ENCODE data around the gene PIRT.
"Not testable (repeated sequence)": the region's sequence is repeated elsewhere in the genome, so short reads cannot be mapped to it uniquely, and the experiment has no call there.

PIRT gene

GRCh38 chr17:10870336-10871050 lies 32.6 kb upstream of the PIRT start:
- Histone ChIP-seq H3K9ac (ENCODE audit: low read depth, low read length, poor library complexity, severe bottlenecking) (no peak overlapping the region), H3K4me1 (ENCODE audit: insufficient read depth, low read length, poor library complexity, severe bottlenecking) (no peaks in the 10 kb centered on the region), H3K4me2 (ENCODE audit: low read depth, low read length, poor library complexity, severe bottlenecking) (no peak overlapping the region), H3K9me3 (ENCODE audit: insufficient read depth, low read depth, low read length) (no peaks in the 10 kb centered on the region), H3K4me3 (ENCODE audit: low read length, poor library complexity, severe bottlenecking) (no peak overlapping the region), H3K79me2 (ENCODE audit: insufficient read depth, low read length) (no peaks in the 10 kb centered on the region), H3K27me3 (ENCODE audit: insufficient read depth, low read length, poor library complexity, severe bottlenecking) (no peaks in the 10 kb centered on the region), H3K9me2 (replicated peaks; ENCODE audit: low read depth, low read length) (no peaks in the 10 kb centered on the region), H3K36me3 (ENCODE audit: insufficient read depth, low read length) (no peaks in the 10 kb centered on the region), H4K20me1 (ENCODE audit: insufficient read depth, low read length, poor library complexity, severe bottlenecking) (no peaks in the 10 kb centered on the region), H3F3A (ENCODE audit: low read depth) (no peaks in the 10 kb centered on the region), H2AFZ (ENCODE audit: low read length) (no peak overlapping the region)
- TF ChIP-seq, protein P1, sequence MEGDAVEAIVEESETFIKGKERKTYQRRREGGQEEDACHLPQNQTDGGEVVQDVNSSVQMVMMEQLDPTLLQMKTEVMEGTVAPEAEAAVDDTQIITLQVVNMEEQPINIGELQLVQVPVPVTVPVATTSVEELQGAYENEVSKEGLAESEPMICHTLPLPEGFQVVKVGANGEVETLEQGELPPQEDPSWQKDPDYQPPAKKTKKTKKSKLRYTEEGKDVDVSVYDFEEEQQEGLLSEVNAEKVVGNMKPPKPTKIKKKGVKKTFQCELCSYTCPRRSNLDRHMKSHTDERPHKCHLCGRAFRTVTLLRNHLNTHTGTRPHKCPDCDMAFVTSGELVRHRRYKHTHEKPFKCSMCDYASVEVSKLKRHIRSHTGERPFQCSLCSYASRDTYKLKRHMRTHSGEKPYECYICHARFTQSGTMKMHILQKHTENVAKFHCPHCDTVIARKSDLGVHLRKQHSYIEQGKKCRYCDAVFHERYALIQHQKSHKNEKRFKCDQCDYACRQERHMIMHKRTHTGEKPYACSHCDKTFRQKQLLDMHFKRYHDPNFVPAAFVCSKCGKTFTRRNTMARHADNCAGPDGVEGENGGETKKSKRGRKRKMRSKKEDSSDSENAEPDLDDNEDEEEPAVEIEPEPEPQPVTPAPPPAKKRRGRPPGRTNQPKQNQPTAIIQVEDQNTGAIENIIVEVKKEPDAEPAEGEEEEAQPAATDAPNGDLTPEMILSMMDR (conservative IDR thresholded peaks at IDR 0.05; ENCODE audit: low read length) = no peak
- TF ChIP-seq EZH2phosphoT487 (IDR thresholded peaks at IDR 0.05; ENCODE audit: borderline replicate concordance) = no peak

- H3K9ac ChIP-seq (ENCODE audit: low read depth, low read length, poor library complexity, severe bottlenecking); H3K4me3 ChIP-seq (ENCODE audit: low read length, poor library complexity, severe bottlenecking); H3K9me3 ChIP-seq (ENCODE audit: insufficient read depth, low read depth, low read length): not testable (repeated sequence)
Measured at GRCh38 chr17:10868744-10869143, 30.9 kb upstream of the PIRT start.

GRCh38 chr17:10859051-10859450 lies 21.2 kb upstream of the PIRT start:
- Histone ChIP-seq H3K4me1 (ENCODE audit: insufficient read depth, low read length, poor library complexity, severe bottlenecking) (no peaks in the 10 kb centered on the region), H2AFZ (ENCODE audit: low read length) (no peak overlapping the region)
- no peak for TF ChIP-seq EZH2phosphoT487 (IDR thresholded peaks at IDR 0.05; ENCODE audit: borderline replicate concordance)
- TF ChIP-seq, protein P1 (conservative IDR thresholded peaks at IDR 0.05; ENCODE audit: low read length) = no peak

More at GRCh38 chr17:10868744-10869143, 30.9 kb upstream of the PIRT start:
- H4K20me1 ChIP-seq (ENCODE audit: insufficient read depth, low read length, poor library complexity, severe bottlenecking); H3K4me2 ChIP-seq (ENCODE audit: low read depth, low read length, poor library complexity, severe bottlenecking); H2AFZ ChIP-seq (ENCODE audit: low read length); H3K9me2 ChIP-seq (replicated peaks; ENCODE audit: low read depth, low read length); H3K27me3 ChIP-seq (ENCODE audit: insufficient read depth, low read length, poor library complexity, severe bottlenecking); H3K4me1 ChIP-seq (ENCODE audit: insufficient read depth, low read length, poor library complexity, severe bottlenecking); H3K79me2 ChIP-seq (ENCODE audit: insufficient read depth, low read length); H3F3A ChIP-seq (ENCODE audit: low read depth); H3K36me3 ChIP-seq (ENCODE audit: insufficient read depth, low read length): not testable (repeated sequence)

GRCh38 chr17:10857976-10858375 lies 20.1 kb upstream of the PIRT start:
- H3K4me1 ChIP-seq (ENCODE audit: insufficient read depth, low read length, poor library complexity, severe bottlenecking) = no peaks in the 10 kb centered on the region
- H3K27me3 ChIP-seq (ENCODE audit: insufficient read depth, low read length, poor library complexity, severe bottlenecking) = no peaks in the 10 kb centered on the region
- no peaks in the 10 kb centered on the region for H3K79me2 ChIP-seq (ENCODE audit: insufficient read depth, low read length)
- H3K36me3 ChIP-seq (ENCODE audit: insufficient read depth, low read length) = no peaks in the 10 kb centered on the region
- no peaks in the 10 kb centered on the region for H3K9me2 ChIP-seq (replicated peaks; ENCODE audit: low read depth, low read length)
- H3K4me2 ChIP-seq (ENCODE audit: low read depth, low read length, poor library complexity, severe bottlenecking) = no peak overlapping the region
- no peaks in the 10 kb centered on the region for H3K9me3 ChIP-seq (ENCODE audit: insufficient read depth, low read depth, low read length)
- no peaks in the 10 kb centered on the region for H4K20me1 ChIP-seq (ENCODE audit: insufficient read depth, low read length, poor library complexity, severe bottlenecking)
- no peak overlapping the region for H3K9ac ChIP-seq (ENCODE audit: low read depth, low read length, poor library complexity, severe bottlenecking)
- no peaks in the 10 kb centered on the region for H3F3A ChIP-seq (ENCODE audit: low read depth)
- no peak for TF ChIP-seq EZH2phosphoT487 (IDR thresholded peaks at IDR 0.05; ENCODE audit: borderline replicate concordance)
- TF ChIP-seq, protein P1 (conservative IDR thresholded peaks at IDR 0.05; ENCODE audit: low read length) = no peak
- no peak overlapping the region for H3K4me3 ChIP-seq (ENCODE audit: low read length, poor library complexity, severe bottlenecking)
- no peak overlapping the region for H2AFZ ChIP-seq (ENCODE audit: low read length)

More at GRCh38 chr17:10859051-10859450, 21.2 kb upstream of the PIRT start:
- Histone ChIP-seq H3K9me3 (ENCODE audit: insufficient read depth, low read depth, low read length) (no peaks in the 10 kb centered on the region), H3K4me2 (ENCODE audit: low read depth, low read length, poor library complexity, severe bottlenecking) (no peak overlapping the region), H3K79me2 (ENCODE audit: insufficient read depth, low read length) (no peaks in the 10 kb centered on the region), H3K27me3 (ENCODE audit: insufficient read depth, low read length, poor library complexity, severe bottlenecking) (no peaks in the 10 kb centered on the region), H4K20me1 (ENCODE audit: insufficient read depth, low read length, poor library complexity, severe bottlenecking) (no peaks in the 10 kb centered on the region), H3F3A (ENCODE audit: low read depth) (no peaks in the 10 kb centered on the region), H3K36me3 (ENCODE audit: insufficient read depth, low read length) (no peaks in the 10 kb centered on the region), H3K9me2 (replicated peaks; ENCODE audit: low read depth, low read length) (no peaks in the 10 kb centered on the region), H3K9ac (ENCODE audit: low read depth, low read length, poor library complexity, severe bottlenecking) (no peak overlapping the region), H3K4me3 (ENCODE audit: low read length, poor library complexity, severe bottlenecking) (no peak overlapping the region)

GRCh38 chr17:10846636-10847035 lies 8.7 kb upstream of the PIRT start:
- H3K36me3 ChIP-seq (ENCODE audit: insufficient read depth, low read length); H3K4me3 ChIP-seq (ENCODE audit: low read length, poor library complexity, severe bottlenecking); H3K4me2 ChIP-seq (ENCODE audit: low read depth, low read length, poor library complexity, severe bottlenecking); H3K79me2 ChIP-seq (ENCODE audit: insufficient read depth, low read length); H3K27me3 ChIP-seq (ENCODE audit: insufficient read depth, low read length, poor library complexity, severe bottlenecking); H4K20me1 ChIP-seq (ENCODE audit: insufficient read depth, low read length, poor library complexity, severe bottlenecking); H3F3A ChIP-seq (ENCODE audit: low read depth); H3K9me2 ChIP-seq (replicated peaks; ENCODE audit: low read depth, low read length); H3K9ac ChIP-seq (ENCODE audit: low read depth, low read length, poor library complexity, severe bottlenecking); H3K9me3 ChIP-seq (ENCODE audit: insufficient read depth, low read depth, low read length); H2AFZ ChIP-seq (ENCODE audit: low read length): not testable (repeated sequence)
- H3K4me1 ChIP-seq (ENCODE audit: insufficient read depth, low read length, poor library complexity, severe bottlenecking) = peaks cover 18% of the 10 kb centered on the region

All from Loucy (cell line).